Neuronal stem cell (in vitro differentiated cells): ENCODE data around the gene TRAF5.

Experiments used
- DNase-seq: peaks from one replicate; pipeline ENCODE4 v3.0.0-alpha.2; 2013; ENCODE audit warnings: low spot score
- H2AFZ ChIP-seq: one replicate; pipeline ENCODE4 v1.6.1; 2013; ENCODE audit warnings: mild to moderate bottlenecking, low read length, inconsistent platforms
- H2AK5ac ChIP-seq: 2 replicates; pipeline ENCODE4 v1.6.1; 2013; ENCODE audit warnings: low read depth, mild to moderate bottlenecking, inconsistent platforms, low read length, moderate library complexity, mixed read lengths
- H2BK120ac ChIP-seq: 2 replicates; pipeline ENCODE4 v1.6.1; 2013; ENCODE audit warnings: low read depth, mild to moderate bottlenecking, inconsistent platforms, low read length, moderate library complexity, mixed read lengths
- H2BK12ac ChIP-seq: one replicate; pipeline ENCODE4 v1.6.1; 2013; ENCODE audit warnings: low read length, inconsistent platforms
- H2BK15ac ChIP-seq: 2 replicates; pipeline ENCODE4 v1.6.1; 2013; ENCODE audit warnings: mild to moderate bottlenecking, low read length, inconsistent platforms, mixed read lengths
- H2BK5ac ChIP-seq: one replicate; pipeline ENCODE4 v1.6.1; 2013; ENCODE audit warnings: inconsistent platforms, mild to moderate bottlenecking, low read length, moderate library complexity
- H3K14ac ChIP-seq: one replicate; pipeline ENCODE4 v1.6.1; 2013; ENCODE audit warnings: low read length, inconsistent platforms
- H3K18ac ChIP-seq: 2 replicates; pipeline ENCODE4 v1.6.1; 2013; ENCODE audit warnings: low read length, inconsistent platforms
- H3K23ac ChIP-seq: 2 replicates; pipeline ENCODE4 v1.6.1; 2013; ENCODE audit warnings: low read depth, mild to moderate bottlenecking, mixed read lengths, low read length, inconsistent platforms; ENCODE audit not compliant: poor library complexity
- H3K27ac ChIP-seq: replicated peaks from 3 replicates; pipeline ENCODE4 v1.5.1; 2013; ENCODE audit warnings: low read length, inconsistent platforms
- H3K27me3 ChIP-seq, 3 experiments: 2 replicates each; pipeline ENCODE4 v1.6.1; 2013; ENCODE audit warnings: low read length in 3 of 3, mild to moderate bottlenecking in 2 of 3, inconsistent platforms in 1 of 3, low read depth in 1 of 3, mixed read lengths in 1 of 3, moderate library complexity in 1 of 3; ENCODE audit not compliant: control insufficient read depth in 3 of 3, insufficient read depth in 3 of 3
- H3K36me3 ChIP-seq, 2 donors: replicated peaks in 1 of 2; 2 replicates each; pipeline ENCODE4 v1.6.1; 2013; ENCODE audit warnings: low read length in 2 of 2; ENCODE audit not compliant: control insufficient read depth in 2 of 2, insufficient read depth in 2 of 2
- H3K4ac ChIP-seq: 2 replicates; pipeline ENCODE4 v1.6.1; 2013; ENCODE audit warnings: inconsistent platforms, mild to moderate bottlenecking, low read length, moderate library complexity
- H3K4me1 ChIP-seq, 2 donors: 1 replicate in 1 of 2; 2 replicates in 1 of 2; pipeline ENCODE4 v1.6.1; 2013; ENCODE audit warnings: low read length in 2 of 2, low read depth in 1 of 2; ENCODE audit not compliant: control insufficient read depth in 2 of 2, insufficient read depth in 1 of 2
- H3K4me2 ChIP-seq: one replicate; pipeline ENCODE4 v1.6.1; 2013; ENCODE audit warnings: mild to moderate bottlenecking, low read length, inconsistent platforms; ENCODE audit not compliant: insufficient read depth, poor library complexity, severe bottlenecking
- H3K4me3 ChIP-seq, 2 donors: 2 replicates each; pipeline ENCODE4 v1.5.1; 2013; ENCODE audit warnings: low read length in 2 of 2, mild to moderate bottlenecking in 2 of 2, inconsistent platforms in 1 of 2, moderate library complexity in 1 of 2
- H3K79me1 ChIP-seq: one replicate; pipeline ENCODE4 v1.6.1; 2013; ENCODE audit warnings: low read depth, mild to moderate bottlenecking, inconsistent platforms, low read length, moderate library complexity
- H3K9ac ChIP-seq: one replicate; pipeline ENCODE4 v1.6.1; 2013; ENCODE audit warnings: mild to moderate bottlenecking, low read depth, low read length, inconsistent platforms; ENCODE audit not compliant: poor library complexity
- H3K9me3 ChIP-seq, 2 donors: replicated peaks in 1 of 2; 2 replicates each; pipeline versions ENCODE3 to v1.6.1; 2013; ENCODE audit warnings: low read length in 2 of 2, mild to moderate bottlenecking in 2 of 2, inconsistent platforms in 1 of 2, low read depth in 1 of 2, mixed read lengths in 1 of 2, moderate library complexity in 1 of 2; ENCODE audit not compliant: control insufficient read depth in 2 of 2, insufficient read depth in 1 of 2
- H4K8ac ChIP-seq: one replicate; pipeline ENCODE4 v1.6.1; 2013; ENCODE audit warnings: low read depth, mild to moderate bottlenecking, inconsistent platforms, low read length, moderate library complexity
- H4K91ac ChIP-seq: one replicate; pipeline ENCODE4 v1.6.1; 2013; ENCODE audit warnings: low read length, low read depth, mild to moderate bottlenecking, inconsistent platforms; ENCODE audit not compliant: poor library complexity
- WGBS, 2 donors: extraction: QIAGEN DNeasy Blood & Tissue Kit; methylation state at CpG; one replicate each; pipeline ENCODE4 v1.1.7; 2013; ENCODE audit warnings: missing lambda C conversion rate in 2 of 2, mixed read lengths in 1 of 2; ENCODE audit not compliant: insufficient read length in 2 of 2, insufficient replicate concordance in 1 of 2; ENCODE audit errors: extremely low coverage in 2 of 2; 5-methylcytosine and 5-hydroxymethylcytosine counted together

The TRAF5 gene

GRCh38 chr1:211420845-211421454 lies 94.3 kb downstream of the TRAF5 start:
- DNase-seq, result no peak
- H4K91ac ChIP-seq, result no peak overlapping the region
- H4K8ac ChIP-seq, result no peak overlapping the region
- no peaks in the 10 kb centered on the region for H3K36me3 ChIP-seq
- H2BK12ac ChIP-seq, result no peak overlapping the region
- no peak overlapping the region for H3K4ac ChIP-seq
- no peak overlapping the region for H2AK5ac ChIP-seq
- no peak overlapping the region for H2BK5ac ChIP-seq
- H3K4me1 ChIP-seq, result peaks cover 0 to 13% of the 10 kb centered on the region in 2 donors
- no peaks in the 10 kb centered on the region for H3K27me3 ChIP-seq
- H3K14ac ChIP-seq, result no peak overlapping the region
- H3K9ac ChIP-seq, result no peak overlapping the region
- H3K27ac ChIP-seq, result no peak overlapping the region
- H2BK120ac ChIP-seq, result no peak overlapping the region
- no peak overlapping the region for H2BK15ac ChIP-seq
- no peak overlapping the region for H3K18ac ChIP-seq
- no peak overlapping the region for H3K23ac ChIP-seq
- no CpG with 5 or more reads among the region's 2 CpGs for whole genome bisulfite sequencing, 2 donors
- H2AFZ ChIP-seq, result no peak overlapping the region
- no peaks in the 10 kb centered on the region for H3K79me1 ChIP-seq
- peaks cover under 1 to 2% of the 10 kb centered on the region in 2 donors for H3K9me3 ChIP-seq
- H3K4me2 ChIP-seq, result no peak overlapping the region
- no peak overlapping the region for H3K4me3 ChIP-seq

- no CpG with 5 or more reads among the region's 1 CpG for WGBS, 2 donors
Observed at GRCh38 chr1:211424018-211424417, 97.4 kb downstream of the TRAF5 start.

More at GRCh38 chr1:211424018-211424417, 97.4 kb downstream of the TRAF5 start:
- H3K9ac ChIP-seq, result no peak overlapping the region
- H3K36me3 ChIP-seq, result no peaks in the 10 kb centered on the region
- no peak overlapping the region for H3K4me3 ChIP-seq
- H2BK12ac ChIP-seq, result no peak overlapping the region
- H4K8ac ChIP-seq, result no peak overlapping the region
- no peaks in the 10 kb centered on the region for H3K27me3 ChIP-seq
- no peak overlapping the region for H3K14ac ChIP-seq
- H2AK5ac ChIP-seq, result no peak overlapping the region
- no peak overlapping the region for H3K23ac ChIP-seq
- no peak overlapping the region for H3K4me2 ChIP-seq
- no peaks in the 10 kb centered on the region for H3K9me3 ChIP-seq
- no peak overlapping the region for H3K27ac ChIP-seq
- no peak overlapping the region for H3K4ac ChIP-seq
- DNase-seq, result no peak
- no peak overlapping the region for H2BK120ac ChIP-seq
- no peak overlapping the region for H2BK5ac ChIP-seq
- no peak overlapping the region for H2BK15ac ChIP-seq
- H3K4me1 ChIP-seq, result peaks cover 0 to 13% of the 10 kb centered on the region in 2 donors
- no peaks in the 10 kb centered on the region for H3K79me1 ChIP-seq
- H3K18ac ChIP-seq, result no peak overlapping the region
- H2AFZ ChIP-seq, result no peak overlapping the region
- H4K91ac ChIP-seq, result no peak overlapping the region
